ENCODE results near the gene BCAR3.

Gene BCAR3

GRCh38 chr1:93615582-93616150 is 66.0 kb downstream of the BCAR3 start:
- DNase-seq (ENCODE audit: low spot score) = no peak

GRCh38 chr1:93614986-93615581 is 66.6 kb downstream of the BCAR3 start:
- no peak for DNase-seq (ENCODE audit: low spot score)

GRCh38 chr1:93614541-93614940 is 67.1 kb downstream of the BCAR3 start:
- DNase-seq (ENCODE audit: low spot score) = no peak

- DNase-seq (ENCODE audit: low spot score) = no peak
These were observed 67.7 kb downstream of the BCAR3 start for GRCh38 chr1:93613898-93614297.

GRCh38 chr1:93612510-93612909 is 69.1 kb downstream of the BCAR3 start:
- DNase-seq (ENCODE audit: low spot score) = no peak

- no peak for DNase-seq (ENCODE audit: low spot score)
These were observed 70.0 kb downstream of the BCAR3 start for GRCh38 chr1:93611668-93612067.

GRCh38 chr1:93609536-93609935 is 72.1 kb downstream of the BCAR3 start:
- DNase-seq (ENCODE audit: low spot score) = no peak

GRCh38 chr1:93608187-93609109 is 73.2 kb downstream of the BCAR3 start:
- no peak for DNase-seq (ENCODE audit: low spot score)

GRCh38 chr1:93607814-93608186 is 73.8 kb downstream of the BCAR3 start:
- DNase-seq (ENCODE audit: low spot score) = no peak

GRCh38 chr1:93605812-93606512 is 75.7 kb downstream of the BCAR3 start:
- no peak for DNase-seq (ENCODE audit: low spot score)

- no peak for DNase-seq (ENCODE audit: low spot score)
These were observed 76.5 kb downstream of the BCAR3 start for GRCh38 chr1:93605026-93605568.

- no peak for DNase-seq (ENCODE audit: low spot score)
These were observed 77.2 kb downstream of the BCAR3 start for GRCh38 chr1:93604411-93604810.

- no peak for DNase-seq (ENCODE audit: low spot score)
These were observed 78.0 kb downstream of the BCAR3 start for GRCh38 chr1:93603601-93604000.

GRCh38 chr1:93603106-93603505 is 78.5 kb downstream of the BCAR3 start:
- DNase-seq (ENCODE audit: low spot score) = no peak

- DNase-seq (ENCODE audit: low spot score) = no peak
These were observed 79.5 kb downstream of the BCAR3 start for GRCh38 chr1:93602101-93602500.

- DNase-seq (ENCODE audit: low spot score) = no peak
These were observed 80.0 kb downstream of the BCAR3 start for GRCh38 chr1:93601686-93602085.

- no peak for DNase-seq (ENCODE audit: low spot score)
These were observed 81.0 kb downstream of the BCAR3 start for GRCh38 chr1:93600663-93601062.

GRCh38 chr1:93599479-93599878 is 82.2 kb downstream of the BCAR3 start:
- DNase-seq (ENCODE audit: low spot score) = no peak

GRCh38 chr1:93598861-93599439 is 82.7 kb downstream of the BCAR3 start:
- no peak for DNase-seq (ENCODE audit: low spot score)

- no peak for DNase-seq (ENCODE audit: low spot score)
These were observed 83.2 kb downstream of the BCAR3 start for GRCh38 chr1:93598396-93598795.

GRCh38 chr1:93597709-93598108 is 83.9 kb downstream of the BCAR3 start:
- DNase-seq (ENCODE audit: low spot score) = no peak
